ENCODE measurements around the gene FAM78B. TPM values are rescaled to one million over a fixed set of nuclear protein-coding genes. Genes with fewer than 3 reads are reported as not detected.

The FAM78B gene
- total and polyA plus RNA-seq, 2 of the 8 experiments (the other 6 are each of a cell fraction or from before 2014, with no cell fraction given), result 2.3 to 3.6 TPM

GRCh38 chr1:166164995-166165660, 1.7 kb downstream of the FAM78B start:
- no peak overlapping the region for H3K23ac ChIP-seq (ENCODE audit: insufficient read length)
- CTCF ChIA-PET (ENCODE audit: partially characterized antibody), result interaction anchor here (0.6 to 2.3 kb wide), 24 partner anchors 9 to 443 kb away, joined by 3 to 16 read pairs (median 4); no protein-coding TSS in a partner anchor
- no peaks in the 10 kb centered on the region; a peak in 1 of 4 replicates for H3K9me3 ChIP-seq (ENCODE audit: insufficient read depth in 2 of 2, low read depth in 1 of 2, low read length in 1 of 2)
- H4K20me1 ChIP-seq (replicated peaks in 1 of 2; ENCODE audit: control insufficient read depth in 1 of 2, insufficient read depth in 2 of 2, low read length in 2 of 2), result peaks cover 0 to 7% of the 10 kb centered on the region in 2 experiments
- H2AFZ ChIP-seq (ENCODE audit: low read length), result peak overlapping the region; percentile 87; the same call in 1 of the 2 replicates
- H2BK20ac ChIP-seq (ENCODE audit: low read length), result no peak overlapping the region
- no peak overlapping the region for H2BK5ac ChIP-seq (ENCODE audit: low read depth, low read length)
- H2BK12ac ChIP-seq (ENCODE audit: low read depth, low read length), result 0 out of 2 replicates have a peak overlapping the region, but pooled peaks have one; percentile 31
- H3K23me2 ChIP-seq (ENCODE audit: low read depth, low read length), result peaks cover 22% of the 10 kb centered on the region; the same call in 1 of the 2 replicates
- no peak overlapping the region for H3K4ac ChIP-seq (replicated peaks; ENCODE audit: insufficient read length, low read depth, low read length)
- H3K27ac ChIP-seq (ENCODE audit: low read depth, low read length), result no peak overlapping the region
- no peak overlapping the region for H2BK120ac ChIP-seq (replicated peaks; ENCODE audit: low read depth, low read length)
- peaks cover 5 to 15% (median 9%) of the 10 kb centered on the region in 4 experiments for H3K4me1 ChIP-seq (replicated peaks in 1 of 4; ENCODE audit: control insufficient read depth in 3 of 4, insufficient read depth in 4 of 4, low read length in 3 of 4)
- no peak overlapping the region for H3K56ac ChIP-seq (replicated peaks; ENCODE audit: insufficient read length, low read depth, low read length)
- no peaks in the 10 kb centered on the region for H3K36me3 ChIP-seq (ENCODE audit: control insufficient read depth in 2 of 4, insufficient read depth in 4 of 4, low read length in 3 of 4)
- H4K5ac ChIP-seq (ENCODE audit: insufficient read length, low read depth, low read length), result no peak overlapping the region
- no peak overlapping the region for H4K91ac ChIP-seq (replicated peaks; ENCODE audit: insufficient read length, low read length)
- no peak overlapping the region for H3K18ac ChIP-seq (ENCODE audit: extremely low read depth, low read length)
- POLR2A ChIA-PET (ENCODE audit: partially characterized antibody), result interaction anchor here (0.9 kb wide), 1 partner anchor 15 kb away, joined by 4 read pairs; no protein-coding TSS in a partner anchor
- 2% methylated on average over 54 of the region's 56 CpGs; no CpG with 5 or more reads in 1 of the 2 experiments for WGBS, 2 experiments (ENCODE audit: extremely low coverage in 1 of 2, insufficient coverage in 1 of 2, insufficient read length in 1 of 2, insufficient replicate concordance in 2 of 2, low coverage in 1 of 2, low lambda C conversion rate in 2 of 2, missing lambda C conversion rate in 1 of 2)
- H3K79me1 ChIP-seq (ENCODE audit: low read depth, low read length), result no peaks in the 10 kb centered on the region
- H3K4me3 ChIP-seq (ENCODE audit: extremely low read depth in 1 of 4, insufficient read depth in 2 of 4, low read depth in 3 of 4, low read length in 4 of 4), result peak overlapping the region; percentile 55 to 76 (median 68)
- H2AK5ac ChIP-seq (ENCODE audit: low read depth, low read length), result no peak overlapping the region
- H3K27me3 ChIP-seq (replicated peaks in 1 of 4; ENCODE audit: control insufficient read depth in 3 of 4, extremely low read depth in 1 of 4, insufficient read depth in 3 of 4, low read length in 3 of 4), result peaks cover 7 to 28% (median 21%) of the 10 kb centered on the region in 4 experiments
- DNase-seq (ENCODE audit: low read depth in 1 of 2, low spot score in 2 of 2) (peak in 1 of 2 experiments; percentile 83), FAIRE-seq (no peak)
- peak overlapping the region; percentile 8 for H4K8ac ChIP-seq (ENCODE audit: extremely low read depth, insufficient read depth, low read length)
- no peak overlapping the region for H3K14ac ChIP-seq (ENCODE audit: insufficient read length)
- no peaks in the 10 kb centered on the region for H3K79me2 ChIP-seq (ENCODE audit: control insufficient read depth in 1 of 2, insufficient read depth in 2 of 2, low read length in 2 of 2)
- peak overlapping the region; percentile 91 to 100 for H3K4me2 ChIP-seq (ENCODE audit: insufficient read depth in 1 of 2, low read depth in 2 of 2, low read length in 2 of 2)
- no peak overlapping the region for H2BK15ac ChIP-seq (ENCODE audit: low read length)
- H3K9ac ChIP-seq (replicated peaks in 1 of 4; ENCODE audit: extremely low read depth in 1 of 4, low read depth in 3 of 4, low read length in 3 of 4), result no peak overlapping the region
- TF ChIP-seq CBX5 (IDR thresholded peaks at IDR 0.05; ENCODE audit: low read depth, low read length) (no peak), FOSL1 (IDR thresholded peaks at IDR 0.05; ENCODE audit: insufficient read depth, low read depth, low read length) (no peak), SP4 (IDR thresholded peaks at IDR 0.05; ENCODE audit: low read length) (peak; percentile 45; the same call in 1 of the 2 replicates), RXRA (IDR thresholded peaks at IDR 0.05; ENCODE audit: insufficient read depth, low read depth, low read length) (no peak), SUZ12 (IDR thresholded peaks at IDR 0.05; ENCODE audit: low read length) (peak; percentile 62), SIN3A (conservative IDR thresholded peaks at IDR 0.05 in 1 of 2, IDR thresholded peaks at IDR 0.05 in 1 of 2; ENCODE audit: low read depth in 1 of 2, low read length in 2 of 2) (peak; percentile 67 to 82; a peak in 3 of 4 replicates), TAF1 (IDR thresholded peaks at IDR 0.05; ENCODE audit: low read depth, low read length) (no peak), MAX (IDR thresholded peaks at IDR 0.05) (0 out of 2 replicates have a peak, but pooled peaks have one; percentile 7), RAD21 (IDR thresholded peaks at IDR 0.05 in 1 of 2, conservative IDR thresholded peaks at IDR 0.05 in 1 of 2; ENCODE audit: low read depth in 2 of 2, low read length in 2 of 2) (peak; percentile 31 to 64; a peak in 3 of 4 replicates), KDM4A (IDR thresholded peaks at IDR 0.05; ENCODE audit: low read depth, low read length, severe bottlenecking) (peak; percentile 52), MAFK (IDR thresholded peaks at IDR 0.05; ENCODE audit: low read depth, low read length) (no peak)
